GM19023 (cell line): ENCODE results near the gene GSAP.
A peak's percentile ranks its signal among the peaks of the same experiment; 100 is the strongest.
"Not testable (repeated sequence)": the region's sequence is repeated elsewhere in the genome, so short reads cannot be mapped to it uniquely, and the experiment has no call there.

Experiments
- ATAC-seq: cut with Tn5 transposase; IDR thresholded peaks from one replicate; pipeline ENCODE4 v1.9.1; 2021; ENCODE audit warnings: mild to moderate bottlenecking, moderate library complexity; ENCODE audit not compliant: unreplicated experiment

The GSAP gene

DNA sequence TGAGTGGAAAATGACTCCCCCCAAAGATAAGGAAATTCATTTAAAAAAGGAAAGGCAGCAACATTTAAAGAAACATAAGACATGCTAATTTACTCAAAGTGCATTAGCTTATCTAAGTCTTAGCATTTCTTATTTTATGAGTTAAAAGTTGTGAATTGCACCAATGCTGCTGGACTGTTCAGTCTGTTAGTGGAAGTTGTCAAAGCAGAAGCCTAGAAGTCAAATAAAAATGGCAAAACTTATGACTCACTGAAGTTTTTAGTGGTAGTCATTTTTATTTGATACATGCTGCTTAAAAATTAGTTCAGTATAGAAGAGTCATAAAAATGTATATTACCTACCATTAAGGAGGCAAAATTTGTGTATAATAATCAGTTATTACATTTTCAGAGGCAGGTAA, 125.7 kb downstream of the GSAP start:
- ATAC-seq, result no peak

DNA sequence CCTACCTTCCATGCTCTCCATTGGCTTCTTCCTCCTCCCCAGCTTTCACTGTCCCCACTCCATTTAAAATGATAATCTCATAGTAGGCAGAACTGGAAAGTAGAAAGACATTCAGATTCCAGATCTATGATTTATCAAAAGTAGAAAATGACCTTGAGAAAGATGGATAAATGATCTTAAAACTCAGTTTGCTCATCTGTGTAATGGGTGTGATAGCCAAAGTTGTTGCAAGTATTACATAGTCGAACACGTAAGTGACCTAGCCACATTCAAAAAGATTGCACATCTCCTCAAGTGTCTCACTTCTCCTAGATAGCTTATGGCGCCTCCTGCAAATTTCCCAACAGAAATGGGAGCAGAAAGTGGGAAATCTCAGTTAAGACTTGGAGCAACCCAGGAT, 126.8 kb downstream of the GSAP start:
- ATAC-seq, result no peak

DNA sequence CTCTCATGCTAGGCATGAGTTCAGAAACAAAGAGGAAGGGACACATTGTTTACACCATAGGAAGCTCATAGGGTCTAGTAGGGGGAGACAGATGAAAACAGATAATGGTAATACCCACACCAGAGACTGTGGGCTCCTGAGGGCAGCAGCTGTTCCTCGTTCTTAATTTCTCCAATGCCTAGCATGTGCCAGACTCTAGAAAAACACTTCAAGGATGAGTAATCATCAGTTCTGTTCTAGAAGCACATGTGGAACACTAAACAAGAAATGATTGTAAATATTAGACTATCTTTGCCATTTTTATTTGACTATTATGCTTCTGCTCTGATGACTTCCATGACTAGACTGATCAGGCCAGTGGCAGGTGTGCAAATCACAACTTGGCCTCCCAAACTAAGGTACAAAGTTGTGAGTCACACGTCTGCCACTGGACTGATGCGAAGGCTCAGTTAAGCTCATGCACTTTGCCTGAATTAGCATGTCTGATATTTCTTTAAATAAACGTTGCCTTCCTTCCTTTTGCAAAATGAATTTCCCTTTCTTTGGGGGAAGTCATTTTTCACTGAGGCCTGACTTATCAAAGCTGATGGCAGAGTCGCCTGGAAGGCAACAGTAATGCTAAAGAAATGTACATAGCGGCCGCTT, 127.4 kb downstream of the GSAP start:
- ATAC-seq, result no peak

DNA sequence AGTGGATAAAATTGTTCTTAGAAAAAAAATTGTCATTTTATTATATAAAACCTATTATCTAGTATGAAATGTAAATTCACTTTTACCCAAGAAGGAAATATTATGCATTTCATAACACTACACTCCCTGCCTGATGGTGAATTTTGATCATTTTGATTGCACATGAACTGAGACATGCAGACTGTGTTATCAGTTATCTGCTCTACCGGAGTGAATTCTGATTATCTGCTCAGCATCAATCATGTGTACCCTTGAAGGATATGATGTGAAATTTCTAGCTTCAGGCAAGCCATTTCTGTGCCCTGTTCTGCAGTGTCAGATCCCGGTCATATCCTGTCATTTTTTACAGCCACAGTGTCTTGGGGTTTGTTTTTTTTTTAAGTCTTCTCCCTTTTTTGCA, 131.5 kb downstream of the GSAP start:
- ATAC-seq, result no peak

DNA sequence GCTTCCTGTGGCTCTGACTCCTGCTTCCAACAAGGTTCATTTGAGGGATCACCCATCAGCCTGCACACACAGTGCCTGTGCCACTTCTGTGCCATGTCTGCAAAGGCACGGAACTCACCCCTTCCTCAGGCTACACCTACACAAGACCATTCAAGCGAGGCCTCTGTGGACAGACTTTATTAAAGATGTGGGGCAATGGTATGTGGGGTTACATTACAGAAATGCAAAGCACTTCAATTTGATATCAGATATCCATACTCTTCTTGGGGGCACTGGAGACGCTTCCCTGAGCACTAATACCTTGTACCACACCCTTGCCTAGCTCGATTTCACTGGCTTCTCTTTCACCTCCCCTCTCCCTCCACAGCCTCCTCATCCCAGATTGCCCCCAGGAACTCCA, 132.1 kb downstream of the GSAP start:
- ATAC-seq, result no peak

DNA sequence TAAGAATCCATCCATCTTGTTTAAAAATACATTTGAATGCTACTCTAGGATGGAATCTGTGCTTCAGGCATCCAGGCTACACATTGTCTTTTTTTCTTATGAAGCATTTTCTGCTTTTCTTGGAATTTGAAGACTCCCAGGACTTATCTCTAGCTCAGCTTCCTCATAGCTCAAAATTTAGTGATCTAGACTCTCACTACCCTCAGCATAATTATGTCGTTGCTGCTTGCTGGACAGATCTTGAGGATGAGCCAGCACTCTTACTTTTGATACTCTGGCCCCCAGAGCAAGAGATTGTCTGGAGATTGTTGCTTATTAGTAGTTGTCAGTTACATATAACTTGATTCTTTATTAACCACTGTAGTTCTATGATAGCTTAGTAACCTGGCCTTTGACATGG, 133.3 kb downstream of the GSAP start:
- no peak for ATAC-seq

DNA sequence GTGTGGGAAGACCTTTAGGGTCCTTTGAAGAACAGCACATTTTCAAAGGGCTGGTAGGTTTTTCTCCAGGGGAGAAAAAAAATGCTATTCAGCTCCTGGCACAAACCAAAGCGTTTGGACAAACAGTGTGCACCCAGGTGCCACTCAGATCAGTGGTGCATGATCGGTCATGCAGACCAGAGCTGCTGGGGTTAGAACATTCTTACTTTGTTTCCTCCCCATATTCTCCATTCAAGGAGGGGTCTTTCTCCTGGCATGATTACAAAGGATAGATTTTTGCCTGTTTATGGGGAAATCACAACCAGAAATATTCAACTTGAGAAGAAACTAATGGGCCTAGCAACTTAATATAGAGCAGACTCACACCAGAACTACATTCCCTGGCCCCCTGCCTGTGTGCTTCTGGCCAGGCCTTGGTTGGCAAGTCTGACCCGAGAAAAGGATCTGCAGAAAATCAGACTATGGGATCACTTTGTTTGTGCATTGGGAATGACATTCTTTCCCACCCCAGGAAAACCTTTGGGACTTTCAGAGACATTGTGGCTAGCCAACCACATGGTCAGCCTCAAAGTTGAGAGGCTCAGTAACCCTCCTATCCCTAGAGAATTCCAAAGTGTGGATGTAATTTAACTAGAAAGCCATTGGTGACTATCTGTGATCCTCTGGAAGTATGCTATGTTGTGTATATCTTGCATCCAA, 134.2 kb downstream of the GSAP start:
- no peak for ATAC-seq

DNA sequence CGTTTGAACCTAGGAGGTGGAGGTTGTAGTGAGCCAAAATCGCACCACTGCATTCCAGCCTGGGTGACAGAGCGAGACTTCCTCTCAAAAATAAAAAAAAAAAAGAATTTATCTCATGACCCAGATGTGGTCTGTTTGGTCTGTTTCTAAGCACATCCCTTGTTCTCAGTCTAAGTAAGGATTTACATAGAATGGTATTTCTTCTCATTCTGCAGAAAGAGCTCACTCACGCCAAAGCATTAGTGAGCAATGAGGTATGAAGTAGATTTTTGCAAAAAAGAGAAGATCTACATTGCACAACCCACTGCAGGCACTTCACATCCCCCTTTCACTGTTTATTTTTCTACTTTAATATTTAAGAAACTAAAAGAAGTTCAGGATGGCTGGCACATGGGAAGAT, 140.0 kb downstream of the GSAP start:
- ATAC-seq, result no peak

DNA sequence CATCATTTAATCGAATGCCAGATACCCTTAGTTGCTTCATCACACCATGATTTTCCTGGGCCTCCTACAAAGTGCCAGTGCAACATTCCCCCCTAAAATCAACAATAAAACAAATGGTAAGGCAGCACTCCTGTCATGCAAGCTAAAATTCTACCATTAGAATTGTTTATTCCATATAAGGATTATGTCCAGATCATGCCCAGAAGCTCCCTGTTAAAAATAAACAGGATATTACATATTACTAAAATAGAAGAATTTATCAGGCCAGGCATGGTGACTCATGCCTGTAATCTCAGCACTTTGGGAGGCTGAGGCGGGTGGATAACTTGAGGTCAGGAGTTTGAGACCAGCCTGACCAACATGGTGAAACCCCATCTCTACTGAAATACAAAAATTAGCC, 140.5 kb downstream of the GSAP start:
- not testable (repeated sequence) for ATAC-seq

DNA sequence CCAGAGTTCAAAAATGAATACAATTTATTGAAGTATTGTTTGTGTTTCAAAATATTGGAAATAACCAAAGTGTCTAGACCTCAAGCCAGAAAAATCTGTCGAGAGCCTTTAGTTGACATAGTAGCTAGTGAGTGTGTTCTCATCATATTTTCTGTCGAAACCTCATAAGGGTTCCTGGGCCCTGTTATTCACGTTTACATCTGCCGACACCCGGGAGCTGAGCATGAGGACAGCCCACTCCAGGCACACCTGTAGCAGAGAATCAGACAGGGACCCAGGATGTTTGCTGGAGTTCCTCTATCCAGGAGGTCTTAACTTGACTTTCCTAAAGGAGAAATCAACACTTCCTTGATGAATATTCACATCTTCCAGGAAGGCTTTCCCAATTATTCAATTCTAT, 144.4 kb downstream of the GSAP start:
- no peak for ATAC-seq

DNA sequence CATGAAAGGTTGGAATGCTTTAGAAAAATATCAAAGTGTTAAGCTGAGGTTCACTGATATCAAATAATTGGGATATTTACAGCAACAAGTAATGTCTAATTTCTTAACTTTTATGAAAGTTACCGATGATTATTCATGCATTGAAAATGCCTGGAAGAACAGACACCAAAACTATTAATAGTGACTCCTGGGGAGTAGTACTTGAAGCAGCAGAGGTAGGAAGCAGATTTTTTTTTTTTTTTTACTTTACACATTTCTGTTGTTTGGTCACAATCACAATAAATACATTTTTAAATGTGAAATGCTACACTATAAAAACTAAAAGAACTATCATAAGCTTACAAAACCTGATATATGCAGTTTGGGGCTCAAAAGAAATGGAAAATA, 146.1 kb downstream of the GSAP start:
- no peak for ATAC-seq

DNA sequence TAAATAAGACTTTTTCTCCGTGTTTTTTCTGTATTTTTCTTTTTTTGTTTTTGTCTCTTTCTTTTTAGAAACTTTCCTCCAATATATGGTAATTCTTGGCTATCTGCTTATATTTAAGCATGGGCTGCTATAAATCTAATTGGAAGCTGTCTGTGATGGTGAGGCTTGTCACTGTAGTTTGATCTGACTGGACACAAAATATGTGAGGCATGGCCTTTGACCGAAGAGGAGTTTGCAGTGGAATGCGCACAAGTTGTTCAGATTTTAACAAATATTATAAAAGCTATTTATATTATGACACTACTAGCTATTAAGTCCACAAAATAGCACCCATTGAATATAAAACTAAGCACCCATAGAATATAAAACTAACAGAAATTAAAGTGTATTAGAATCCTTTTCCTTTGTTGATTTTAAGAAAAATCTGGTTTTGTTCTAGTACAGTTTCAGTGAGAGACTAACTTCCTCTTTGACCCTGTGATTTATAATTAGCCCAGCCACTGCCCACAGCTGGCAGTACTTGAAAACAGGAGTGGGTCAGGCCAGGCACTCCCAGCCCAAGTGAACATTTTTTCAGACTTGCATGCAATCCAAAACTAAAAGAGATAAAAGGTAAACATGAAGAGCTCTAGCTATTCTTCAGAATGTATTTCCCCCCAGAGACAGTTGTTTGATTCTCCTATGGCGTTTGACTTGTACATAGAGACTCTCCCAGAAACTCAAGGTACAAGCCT, 146.6 kb downstream of the GSAP start:
- peak; percentile 64 for ATAC-seq

DNA sequence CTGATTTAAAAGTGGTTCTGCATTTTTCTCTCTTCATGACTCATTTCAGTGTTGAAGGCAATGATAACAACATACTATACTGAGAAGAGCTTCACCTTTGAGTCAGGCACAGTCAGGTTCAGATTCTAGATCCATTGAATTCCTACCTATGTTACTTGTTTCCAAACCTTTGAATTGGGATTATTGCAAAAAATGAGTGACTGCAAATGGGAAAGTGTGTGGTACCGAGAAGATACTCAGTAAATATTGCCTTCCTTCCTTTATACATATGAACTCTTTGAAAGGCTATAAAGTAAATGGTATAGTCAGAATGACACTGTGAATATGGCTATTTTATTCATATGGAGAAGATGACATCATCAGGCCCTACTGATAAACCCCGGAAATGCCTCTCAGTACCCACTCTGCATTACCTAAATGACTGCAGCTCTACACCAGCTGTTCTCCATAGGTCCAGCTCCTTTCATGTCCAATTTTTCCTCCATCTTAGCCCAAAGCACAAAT, 149.8 kb downstream of the GSAP start:
- peak; percentile 89 for ATAC-seq

DNA sequence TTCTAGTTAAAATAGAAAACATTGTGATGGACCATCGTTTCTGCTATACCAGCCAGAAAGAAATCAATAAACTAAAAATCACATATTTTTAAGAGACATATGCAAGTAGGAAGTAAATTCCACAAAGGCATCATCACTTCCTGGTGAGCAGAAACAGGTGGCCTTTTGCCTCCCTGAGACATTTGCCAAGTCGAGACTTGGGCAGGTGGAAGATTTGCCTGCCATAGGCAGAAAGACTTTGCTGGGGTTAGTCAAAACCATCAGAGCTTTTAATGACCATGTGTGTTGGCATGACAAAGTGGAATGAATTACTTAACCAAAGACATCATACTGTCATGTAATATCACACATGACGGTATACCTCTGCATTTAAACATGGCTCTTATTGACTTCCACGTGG, 150.5 kb downstream of the GSAP start:
- no peak for ATAC-seq

DNA sequence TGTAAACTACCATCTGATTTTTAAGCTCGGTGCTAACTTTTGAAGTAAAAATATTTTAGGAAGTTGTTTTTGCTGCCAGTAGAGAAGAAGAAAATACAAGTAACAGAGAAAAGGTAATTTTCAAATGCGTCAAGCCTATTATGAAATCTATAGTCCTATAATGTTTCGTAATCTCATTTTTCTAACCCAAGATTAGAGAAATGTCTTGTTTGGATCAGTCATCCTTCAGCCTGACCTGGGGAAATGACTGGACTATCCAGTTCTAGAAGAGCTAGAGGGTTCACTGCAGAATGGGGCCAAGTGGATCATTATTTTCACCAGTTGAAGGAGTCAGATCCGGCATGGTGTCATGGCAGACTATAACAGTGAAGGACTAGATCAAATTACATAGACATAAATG, 153.8 kb downstream of the GSAP start:
- no peak for ATAC-seq
